Hepatic stellate cell (primary cell): ENCODE measurements around the gene CDH12.
"Not testable (repeated sequence)": the region's sequence is repeated elsewhere in the genome, so short reads cannot be mapped to it uniquely, and the experiment has no call there.

ENCODE experiments used
- DNase-seq: peaks from one replicate; pipeline ENCODE4 v3.0.0; 2011; ENCODE audit warnings: low spot score

CDH12 gene

DNA sequence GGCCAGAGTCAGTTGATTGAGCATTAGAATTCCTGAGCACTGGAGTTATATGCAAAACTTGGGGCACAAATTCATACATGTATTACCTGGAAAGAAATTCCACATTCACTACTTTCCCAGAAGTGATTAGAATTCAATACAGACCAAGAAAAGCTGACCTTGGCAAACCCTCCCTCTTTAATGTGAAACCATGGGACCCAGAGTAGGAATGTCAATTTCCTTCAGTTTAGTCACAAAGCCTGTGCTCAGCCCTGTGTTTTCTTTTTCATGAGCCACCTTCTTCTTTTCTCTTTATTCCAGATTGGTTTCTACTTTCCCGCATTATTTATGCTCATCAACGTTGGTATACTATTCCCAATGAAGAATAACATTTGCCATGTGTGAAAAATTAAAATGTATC is 420.2 kb downstream of the CDH12 start:
- no peak for DNase-seq

DNA sequence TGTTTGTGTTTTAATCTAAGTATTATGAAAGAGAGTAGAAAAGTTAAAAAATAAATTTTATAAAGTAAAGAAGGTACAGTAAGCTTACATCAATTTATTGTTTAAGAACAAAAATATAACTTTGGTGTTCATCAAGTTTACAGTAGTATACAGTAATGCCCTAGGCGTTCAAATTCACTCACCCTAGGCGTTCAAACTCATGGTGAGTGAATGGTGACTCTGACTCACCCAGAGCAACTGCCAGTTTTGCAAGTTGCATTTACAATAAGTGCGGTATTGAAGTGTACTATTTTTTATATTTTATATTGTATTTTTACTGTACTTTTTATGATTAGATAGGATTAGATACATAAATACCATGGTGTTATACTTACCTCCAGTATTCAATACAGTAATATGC is 421.3 kb downstream of the CDH12 start:
- DNase-seq: no peak

DNA sequence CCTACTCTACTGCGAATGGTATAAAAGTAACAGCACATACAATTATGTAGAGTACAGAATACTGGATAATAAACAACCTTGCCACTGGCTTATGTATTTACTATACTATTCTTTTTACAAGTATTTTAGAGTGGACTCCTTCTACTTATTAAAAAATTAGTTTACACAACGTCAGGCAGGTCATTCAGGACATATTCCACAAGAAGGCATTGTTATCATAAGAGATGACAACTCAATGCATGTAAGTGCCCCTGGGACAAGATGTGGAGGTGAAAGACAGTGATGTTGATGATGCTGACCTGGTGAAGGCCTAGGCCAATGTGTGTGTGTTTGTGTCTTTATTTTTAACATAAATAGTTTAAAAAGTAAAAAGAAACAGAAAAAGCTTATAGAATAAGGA is 421.7 kb downstream of the CDH12 start:
- DNase-seq: no peak

DNA sequence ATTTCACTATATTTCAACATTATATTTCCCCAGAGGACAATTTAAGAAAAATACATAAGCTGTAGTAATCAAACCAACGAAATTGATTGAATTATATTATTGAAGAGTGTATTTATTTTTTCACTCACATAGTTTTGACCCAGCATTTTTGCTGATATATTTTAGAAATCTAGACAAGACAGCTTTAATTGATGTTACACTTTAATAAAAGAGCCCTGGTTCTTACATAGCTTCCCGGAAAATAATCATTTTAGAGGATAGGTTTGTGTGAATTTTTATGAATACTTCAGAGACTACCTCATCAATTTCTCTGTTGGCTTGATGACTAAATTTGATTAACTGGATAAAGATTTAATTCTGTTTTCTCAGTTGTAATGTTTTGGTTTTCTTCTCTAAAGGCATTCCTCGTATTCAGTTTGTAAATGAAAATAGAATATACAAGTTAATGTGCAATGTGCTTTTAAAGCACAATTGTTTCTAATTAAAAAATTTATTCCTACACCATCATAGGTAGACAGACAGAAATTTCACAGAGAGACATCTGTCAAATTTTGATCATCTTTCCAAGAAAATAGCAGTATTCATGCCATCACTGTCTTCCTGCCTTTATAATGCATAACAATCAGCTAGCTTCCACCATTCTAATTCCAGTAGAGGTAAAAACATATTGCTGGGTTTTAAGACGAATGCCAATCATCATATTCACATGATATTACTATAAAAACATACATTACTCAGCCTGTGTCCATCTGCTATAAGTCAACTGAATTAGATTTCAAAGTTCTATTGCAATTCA is 441.4 kb downstream of the CDH12 start:
- no peak for DNase-seq

DNA sequence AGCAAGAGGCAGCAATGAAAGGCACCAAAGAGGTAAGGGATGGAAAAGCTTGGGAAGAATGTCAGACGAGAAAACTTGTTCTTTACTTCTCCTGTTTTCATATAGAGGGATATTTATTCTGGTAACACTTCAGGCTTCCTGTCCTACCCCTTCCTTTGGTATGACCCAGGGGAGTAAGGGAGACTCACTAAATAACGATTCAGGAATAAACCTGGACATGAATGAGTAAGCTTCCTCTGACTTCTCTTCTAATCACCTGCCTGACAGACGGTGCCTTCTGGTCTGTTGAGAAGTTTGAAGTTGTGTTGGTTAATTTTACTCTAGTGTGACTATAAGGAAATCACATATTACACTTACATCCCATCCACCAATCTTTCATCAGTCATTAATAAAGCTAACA is 461.2 kb downstream of the CDH12 start:
- no peak for DNase-seq

DNA sequence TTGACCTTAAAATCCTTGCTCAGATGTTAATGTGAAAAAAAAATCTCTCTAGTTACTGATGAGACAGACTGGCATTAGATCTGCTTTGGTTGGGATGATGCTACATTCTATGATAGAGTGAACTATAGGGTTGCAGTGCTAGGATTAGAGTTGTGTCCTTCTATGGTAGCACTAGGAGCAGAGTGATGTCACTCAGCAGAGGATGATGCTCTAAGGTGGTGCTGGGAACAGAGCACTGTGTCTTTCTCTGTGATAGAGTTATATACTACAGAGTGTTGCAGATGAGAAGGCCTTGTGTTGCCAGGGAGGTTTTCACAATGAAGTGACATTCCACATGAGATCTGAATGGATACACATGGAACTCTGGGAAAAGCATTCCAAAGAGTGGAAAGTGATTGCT is 462.3 kb downstream of the CDH12 start:
- no peak for DNase-seq

DNA sequence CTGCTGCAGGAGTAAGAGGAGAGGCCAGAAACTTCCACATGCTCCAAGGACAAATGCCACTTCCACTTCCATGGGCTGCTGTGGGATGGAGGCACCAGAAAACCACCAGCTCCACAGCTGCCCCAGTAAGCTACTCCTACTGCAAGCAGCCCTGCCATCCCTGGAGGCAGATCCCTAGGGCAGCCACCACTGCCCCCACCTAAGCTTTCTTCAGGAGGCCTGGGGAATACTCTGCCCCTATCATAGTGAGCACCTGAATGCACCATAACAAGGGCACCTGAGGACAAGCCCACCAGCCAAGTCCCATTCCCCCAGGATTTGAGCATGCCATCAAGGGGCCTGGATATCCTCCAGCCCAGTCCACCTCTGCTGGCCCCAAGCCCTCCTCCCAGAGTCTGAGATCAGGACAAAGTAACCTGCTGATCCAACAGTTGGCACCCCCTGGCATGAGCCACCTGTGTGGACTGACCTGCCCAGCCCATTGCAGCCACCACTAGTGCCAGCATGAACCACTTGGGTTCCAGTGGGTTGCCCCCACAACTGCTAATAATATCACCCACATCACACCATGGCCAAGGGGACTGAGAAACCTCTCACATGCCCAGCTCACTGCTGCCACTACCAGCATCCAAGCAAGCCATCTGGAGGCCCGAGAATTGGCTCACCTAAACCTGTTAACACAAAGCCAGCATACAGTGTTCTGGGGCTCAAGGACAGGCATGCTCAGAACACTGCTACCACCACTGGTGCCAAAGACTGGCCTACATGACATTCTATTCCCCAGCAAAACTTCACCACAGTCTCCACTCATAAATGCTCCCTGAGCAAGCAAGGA is 480.1 kb downstream of the CDH12 start:
- no peak for DNase-seq

DNA sequence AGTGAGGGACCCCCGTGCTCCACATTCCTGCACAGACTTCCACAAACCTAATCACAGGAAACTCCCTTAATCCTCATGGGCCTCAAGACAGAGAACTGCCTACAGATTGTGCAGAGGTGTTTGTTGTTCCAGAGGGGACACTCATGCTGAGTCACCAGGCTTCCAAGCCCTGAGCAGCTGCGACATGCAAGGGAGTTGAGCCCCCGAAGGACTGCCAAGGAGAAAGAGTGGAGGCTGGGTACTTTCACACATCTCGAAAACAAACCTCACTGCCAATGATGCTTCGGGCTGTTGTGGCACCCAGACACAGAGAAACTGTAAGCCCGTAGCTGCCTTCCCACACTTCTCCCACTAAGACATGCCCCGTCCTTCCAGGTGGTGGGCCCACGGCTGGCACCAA is 480.8 kb downstream of the CDH12 start:
- DNase-seq: no peak

DNA sequence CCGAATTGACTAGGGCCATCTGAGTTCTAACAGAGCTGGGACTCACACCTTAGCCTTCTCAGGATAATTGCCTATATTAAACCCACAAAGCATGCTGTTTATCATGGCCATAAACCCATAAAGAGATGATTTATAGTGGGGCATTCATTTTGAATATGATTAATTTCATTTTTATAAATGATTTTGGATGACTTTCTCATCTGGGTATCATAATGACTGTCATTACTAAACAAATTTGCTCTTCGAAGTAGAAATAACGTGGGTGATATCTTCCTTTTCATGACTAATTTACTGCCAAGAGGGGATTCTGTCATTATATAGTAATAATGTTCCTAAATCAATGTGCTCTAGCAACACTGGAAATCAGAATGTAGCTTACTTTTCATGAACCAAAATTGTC is 498.2 kb downstream of the CDH12 start:
- no peak for DNase-seq

DNA sequence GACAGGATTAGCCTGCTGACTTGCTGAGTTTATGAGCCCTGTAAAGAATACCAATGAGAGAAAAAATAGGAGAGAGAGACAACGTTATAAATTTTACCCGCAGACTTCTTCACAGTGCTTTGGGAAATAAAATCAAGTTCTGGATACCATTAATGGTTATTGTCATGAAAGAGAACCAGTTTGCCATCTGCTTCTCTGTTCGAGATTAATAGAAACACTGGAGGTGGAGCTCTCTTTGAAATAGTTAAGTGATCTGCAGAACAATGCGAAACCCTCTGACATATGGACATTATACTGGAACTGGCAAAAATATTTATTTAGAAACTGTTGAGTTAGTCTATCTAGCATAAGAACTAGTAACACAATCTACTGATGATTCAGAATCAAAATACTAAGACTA is 500.7 kb downstream of the CDH12 start:
- DNase-seq: no peak

DNA sequence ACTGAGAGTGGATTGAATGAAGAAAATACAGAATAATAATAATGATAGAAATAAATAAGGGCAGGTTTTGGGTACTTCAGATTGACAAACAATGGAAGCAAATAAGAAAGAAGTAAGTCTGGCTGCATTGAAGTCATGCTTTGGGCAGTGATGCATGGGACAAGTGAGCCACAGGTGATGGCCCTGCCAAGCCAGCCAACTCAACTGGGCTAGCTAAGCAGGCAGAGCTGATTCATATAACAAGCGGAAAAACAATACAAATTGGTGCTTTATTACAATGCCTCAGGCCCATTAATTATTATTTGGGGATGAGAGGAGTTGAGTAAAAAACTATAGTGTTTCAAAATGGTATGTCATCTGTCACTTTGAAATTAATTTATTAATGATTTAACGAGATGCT is 502.0 kb downstream of the CDH12 start:
- DNase-seq: no peak

DNA sequence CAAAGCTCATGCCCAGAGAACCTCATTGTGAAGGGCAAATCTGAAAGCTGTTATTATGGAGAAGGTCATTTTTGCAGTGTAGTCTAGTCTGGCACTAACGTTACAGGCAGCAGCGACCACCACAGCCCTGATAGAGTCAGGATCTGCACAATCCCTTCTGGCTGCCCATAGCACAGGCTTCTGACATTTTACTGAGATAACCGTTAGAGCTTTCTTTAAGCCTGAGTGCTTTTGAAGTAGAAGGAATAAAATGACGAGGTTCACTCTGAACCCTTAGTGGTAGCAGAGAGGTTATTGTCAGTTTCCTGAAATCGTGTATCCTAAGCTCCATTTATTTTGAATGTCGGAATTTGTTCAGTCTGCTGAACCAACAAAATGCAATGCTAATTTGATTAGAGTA is 505.1 kb downstream of the CDH12 start:
- no peak for DNase-seq

DNA sequence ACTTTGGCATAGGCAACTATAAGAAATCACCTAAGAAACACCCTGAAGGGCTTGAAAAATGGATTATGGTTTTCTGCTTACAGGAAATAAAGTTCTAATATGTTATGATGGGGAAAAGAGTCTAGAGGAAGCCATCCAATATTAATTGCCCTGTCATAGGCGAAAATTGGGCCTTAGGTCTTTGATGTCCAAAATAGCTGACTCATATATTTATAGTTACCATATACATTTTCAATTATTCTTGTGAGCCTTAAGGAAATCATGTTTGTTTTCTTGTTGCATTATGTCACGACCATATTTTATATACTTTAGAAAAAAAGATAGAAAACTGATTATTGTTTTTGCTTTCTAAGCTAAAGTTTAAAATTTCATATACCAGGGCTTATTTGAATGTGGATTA is 509.1 kb downstream of the CDH12 start:
- no peak for DNase-seq

DNA sequence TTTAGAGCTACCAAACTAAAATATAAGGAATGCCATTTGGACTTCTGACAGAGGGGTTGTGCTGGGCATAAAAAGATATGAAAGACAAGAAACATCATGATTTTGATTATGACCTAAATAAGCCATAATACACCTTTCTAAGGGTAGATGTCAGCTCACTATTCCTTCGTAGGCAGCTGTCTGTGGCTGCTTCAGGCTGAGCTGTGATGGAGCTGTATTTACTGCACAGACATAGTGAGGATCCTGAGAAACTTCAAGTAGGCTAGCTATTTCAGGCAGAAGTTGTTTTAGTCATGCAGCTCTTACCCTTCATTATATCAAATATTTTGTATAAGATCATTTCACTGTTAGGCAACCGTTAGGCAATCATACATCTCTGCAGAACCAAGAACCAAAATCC is 511.7 kb downstream of the CDH12 start:
- DNase-seq: no peak

DNA sequence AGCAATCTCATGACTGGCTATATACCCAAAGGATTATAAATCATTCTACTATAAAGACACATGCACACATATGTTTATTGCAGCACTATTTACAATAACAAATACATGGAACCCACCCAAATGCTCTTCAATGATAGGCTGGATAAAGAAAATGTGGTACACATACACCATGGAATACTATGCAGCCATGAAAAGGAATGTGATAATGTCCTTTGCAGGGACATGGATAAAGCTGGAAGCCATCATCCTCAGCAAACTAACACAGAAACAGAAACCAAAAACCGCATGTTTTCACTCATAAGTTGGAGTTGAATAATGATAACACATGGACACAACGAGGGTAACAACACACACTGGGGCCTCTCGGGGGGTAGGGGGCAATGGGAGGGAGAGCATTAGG is 520.2 kb downstream of the CDH12 start:
- not testable (repeated sequence) for DNase-seq

DNA sequence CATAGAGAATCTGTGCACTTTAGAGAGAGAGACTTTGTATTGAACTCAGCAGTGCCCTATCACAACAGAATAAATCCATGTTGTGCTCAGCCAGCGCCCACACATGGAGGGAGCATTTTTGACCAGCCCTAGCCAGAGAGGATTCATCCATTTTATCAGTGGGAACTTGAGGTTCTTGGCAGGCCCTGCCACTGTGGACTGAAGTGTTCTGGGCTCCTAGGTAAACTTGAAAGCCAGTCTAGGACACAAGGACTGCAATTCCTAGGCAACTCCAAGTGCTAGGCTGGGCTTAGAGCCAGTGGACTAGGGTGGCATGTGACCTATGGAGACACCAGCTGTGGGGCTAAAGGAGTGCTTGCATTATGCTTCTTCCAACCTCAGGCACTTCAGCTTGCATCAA is 523.5 kb downstream of the CDH12 start:
- DNase-seq: no peak

DNA sequence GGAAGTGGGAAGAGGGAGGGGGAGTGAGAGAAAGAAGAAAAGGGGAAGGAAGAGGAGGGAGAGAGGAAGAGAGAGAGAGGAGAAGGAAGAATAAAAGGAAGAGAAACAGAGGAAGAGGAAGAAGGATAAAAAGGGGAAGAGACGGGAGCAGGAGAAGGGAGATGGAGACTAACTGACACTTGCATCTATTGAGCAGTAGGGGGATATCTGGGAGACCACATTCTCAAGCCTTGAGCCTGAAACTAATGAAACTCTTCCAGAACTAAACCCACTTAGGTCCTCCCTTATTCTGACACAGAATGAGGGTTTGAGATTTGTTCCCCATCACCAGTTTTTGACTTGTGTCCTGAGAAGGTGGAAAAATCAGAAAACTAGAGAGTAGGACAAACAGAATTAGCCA is 533.3 kb downstream of the CDH12 start:
- no peak for DNase-seq

DNA sequence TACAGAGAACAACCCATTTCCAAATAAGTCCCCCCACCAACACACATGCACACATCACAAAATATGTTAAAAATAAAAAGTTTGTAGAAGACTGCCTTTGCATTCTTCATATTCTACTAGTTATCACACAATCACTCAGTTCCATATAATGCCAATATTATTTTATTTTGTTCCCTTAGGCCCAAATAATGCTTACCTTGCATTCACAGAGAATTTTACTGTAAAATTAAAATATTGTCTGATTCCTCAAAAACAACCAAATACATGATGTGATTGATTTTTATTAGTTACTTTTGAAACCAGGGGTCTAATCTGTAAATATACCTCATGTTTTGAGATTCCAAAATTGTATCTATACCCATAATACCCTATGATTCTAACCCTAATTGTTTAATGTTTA is 536.9 kb downstream of the CDH12 start:
- no peak for DNase-seq

DNA sequence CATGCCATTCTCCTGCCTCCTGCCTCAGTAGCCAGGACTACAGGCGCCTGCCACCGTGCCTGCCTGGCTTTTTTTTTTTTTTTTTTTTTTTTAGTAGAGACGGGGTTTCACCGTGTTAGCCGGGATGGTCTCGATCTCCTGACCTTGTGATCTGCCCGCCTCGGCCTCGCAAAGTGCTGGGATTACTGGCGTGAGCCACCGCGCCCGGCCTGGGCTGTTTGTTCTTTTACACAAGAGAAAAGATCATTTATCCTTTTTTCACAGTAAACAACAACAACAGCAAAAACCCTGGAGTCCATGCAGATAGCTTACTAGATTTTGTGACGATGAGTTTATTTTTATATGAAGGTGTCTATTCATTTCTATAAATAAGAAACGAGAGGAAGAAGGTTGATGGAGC is 538.1 kb downstream of the CDH12 start:
- DNase-seq: not testable (repeated sequence)

DNA sequence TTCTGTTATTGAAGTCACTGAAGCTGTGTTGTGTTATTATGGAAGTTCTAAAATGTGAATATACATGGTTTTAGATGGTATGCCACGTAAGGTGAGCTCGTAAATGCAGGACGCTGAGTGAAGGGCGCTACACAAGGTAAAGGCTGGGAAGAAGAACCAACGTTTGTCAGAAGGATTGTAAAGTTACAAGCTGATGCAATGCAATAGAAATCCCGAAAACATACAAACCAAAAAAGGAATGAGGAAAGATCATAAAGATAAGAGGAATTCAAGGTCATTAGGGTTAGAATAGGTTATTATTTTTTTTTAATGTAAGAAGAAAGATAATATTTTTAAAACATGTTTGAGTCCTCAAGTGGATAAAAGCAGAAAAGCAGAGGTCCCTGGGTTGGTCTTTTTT is 538.6 kb downstream of the CDH12 start:
- DNase-seq: no peak

DNA sequence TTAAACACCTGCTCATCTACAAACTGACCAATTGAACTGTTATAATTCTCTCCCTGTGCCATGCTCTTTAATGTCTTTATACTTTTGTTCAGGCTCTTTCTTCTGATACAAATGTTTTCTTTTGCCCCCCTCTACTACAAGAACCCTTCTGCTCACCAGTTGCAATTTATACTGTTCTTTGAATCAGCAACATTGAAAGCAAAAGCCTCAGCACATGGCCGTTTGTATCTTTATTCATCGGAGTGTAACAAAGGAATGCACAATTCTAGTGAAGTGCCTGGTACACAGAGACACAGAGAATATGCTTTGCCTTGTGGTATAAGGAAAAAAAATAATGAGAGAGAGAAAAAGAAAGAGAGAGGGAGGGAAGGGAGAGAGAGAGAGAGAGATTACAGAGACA is 547.1 kb downstream of the CDH12 start:
- no peak for DNase-seq

DNA sequence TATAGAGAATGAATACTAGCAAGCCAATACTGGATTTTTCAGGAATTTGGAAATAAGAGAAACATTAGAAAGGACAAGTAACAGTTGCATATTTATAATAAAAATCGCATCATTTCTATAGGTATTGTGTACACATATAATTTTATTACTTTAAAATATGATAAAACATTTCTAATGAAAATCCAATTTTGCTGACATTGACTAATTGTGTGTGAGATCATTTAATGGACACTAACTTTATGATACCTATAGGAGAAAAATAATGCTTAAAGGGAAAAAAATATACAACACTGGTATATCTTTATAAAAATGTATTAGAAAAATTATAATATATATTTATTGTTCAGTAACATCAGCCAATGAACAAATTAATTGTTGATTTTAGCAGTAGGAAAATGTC is 557.3 kb downstream of the CDH12 start:
- DNase-seq: no peak

DNA sequence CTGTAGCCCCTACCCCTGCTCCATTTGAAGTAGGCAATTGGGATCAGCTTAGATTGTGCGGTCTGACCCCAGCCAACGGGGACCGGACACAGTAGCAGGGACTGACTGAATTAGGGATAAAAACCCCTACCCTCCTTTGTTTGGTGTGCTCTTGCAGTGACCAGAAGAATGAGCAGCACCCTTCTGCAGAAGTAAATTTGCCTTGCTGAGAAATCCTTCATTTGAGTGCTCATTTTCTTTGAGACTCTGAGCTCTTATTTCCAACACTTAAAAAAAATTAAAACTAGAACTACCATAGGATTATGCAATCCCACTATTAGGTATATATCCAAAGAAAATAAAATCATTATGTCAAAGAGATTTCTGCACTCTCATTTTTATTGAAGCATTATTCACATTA is 560.0 kb downstream of the CDH12 start:
- DNase-seq: no peak

DNA sequence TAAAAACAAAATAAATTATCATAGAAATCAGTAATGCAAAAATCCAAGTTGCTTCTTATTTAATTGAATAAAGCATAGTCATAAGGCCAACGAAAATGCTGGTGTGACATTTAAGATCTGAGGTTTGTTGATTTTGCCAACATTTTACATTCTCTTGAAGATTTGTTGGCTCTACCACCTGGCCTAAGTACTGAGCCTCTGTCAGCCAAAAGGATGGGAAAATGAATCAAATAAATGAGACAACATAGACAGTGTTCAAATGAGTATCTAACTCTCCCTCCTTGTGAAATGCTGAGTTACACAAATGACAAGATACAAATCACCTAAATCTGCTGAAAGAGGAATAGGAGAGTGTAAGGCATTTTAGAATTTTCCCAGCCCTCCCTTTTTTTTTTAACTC is 575.0 kb downstream of the CDH12 start:
- no peak for DNase-seq
